Epithelial cell of proximal tubule (primary cell): ENCODE data around the gene TNK2. TPM values are rescaled to one million over a fixed set of nuclear protein-coding genes. Genes with fewer than 3 reads are reported as not detected.

Experiments used
- DNase-seq: peaks from one replicate; pipeline ENCODE4 v3.0.0-alpha.2; 2011; ENCODE audit warnings: low read depth
- H3K4me3 ChIP-seq: 2 replicates; pipeline ENCODE4 v1.5.1; 2011; ENCODE audit warnings: low read depth, mild to moderate bottlenecking, low read length
- CTCF ChIP-seq: conservative IDR thresholded peaks from 2 replicates; pipeline ENCODE4 v1.5.1; 2012; ENCODE audit warnings: low read depth, mild to moderate bottlenecking, low read length
- total RNA-seq: library from RNA; depleted of rRNA; stranded (reverse); fragments of >200 nt; gene quantifications from 2 replicates; pipeline ENCODE4 v1.2.3, GENCODE V29; 2015

The TNK2 gene
- total RNA-seq, 1 donor from 2014 or later, result 21.0 TPM

DNA sequence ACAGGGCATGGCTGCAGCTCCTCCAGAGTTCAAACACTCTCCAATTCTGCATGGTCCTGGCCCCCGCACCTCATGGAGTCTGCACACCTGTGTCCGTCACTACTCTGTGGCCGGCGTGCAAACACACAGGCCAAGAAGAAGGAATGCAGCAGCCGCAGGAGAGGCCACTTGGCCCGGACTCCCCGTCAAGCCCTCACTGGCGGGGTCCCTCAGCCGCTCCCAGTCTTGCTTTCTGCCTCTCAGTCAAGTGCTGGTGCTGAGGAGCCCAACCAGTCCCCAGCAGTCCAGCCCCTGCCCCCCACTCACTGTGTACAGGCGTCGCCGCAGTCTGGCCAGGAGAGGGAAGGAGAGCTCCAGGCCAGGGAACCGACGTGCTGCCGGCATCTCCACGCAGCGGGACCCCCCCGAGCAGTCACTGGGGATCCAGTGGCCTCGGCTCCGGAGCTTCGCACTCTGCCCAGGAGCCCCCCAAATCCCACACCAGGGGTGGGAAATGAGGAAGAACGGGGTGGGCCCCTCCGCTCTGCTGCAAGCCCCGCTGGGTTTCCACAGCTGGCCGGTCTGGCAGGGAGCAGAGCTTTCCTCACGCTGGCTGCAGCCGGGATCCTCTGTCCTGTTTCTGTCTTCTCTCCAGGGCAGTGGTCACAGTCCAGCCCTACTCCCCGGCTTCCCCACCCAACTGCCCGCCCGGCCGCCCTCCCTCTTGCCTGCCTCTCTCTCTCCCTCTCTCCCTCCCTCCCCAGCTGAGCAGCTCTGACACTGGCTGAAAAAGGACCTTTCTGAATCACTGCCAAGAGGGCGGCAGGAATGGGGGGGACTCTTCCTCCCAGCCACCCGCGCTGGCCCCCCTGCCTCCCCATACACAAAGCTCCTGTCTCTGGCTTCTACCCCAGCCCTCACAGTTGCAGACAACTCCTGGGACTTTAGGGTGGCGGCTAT lies 16.0 kb downstream of the TNK2 start:
- TF ChIP-seq CTCF, result no peak
- peak overlapping the region; percentile 6 for H3K4me3 ChIP-seq
- DNase-seq, result no peak

DNA sequence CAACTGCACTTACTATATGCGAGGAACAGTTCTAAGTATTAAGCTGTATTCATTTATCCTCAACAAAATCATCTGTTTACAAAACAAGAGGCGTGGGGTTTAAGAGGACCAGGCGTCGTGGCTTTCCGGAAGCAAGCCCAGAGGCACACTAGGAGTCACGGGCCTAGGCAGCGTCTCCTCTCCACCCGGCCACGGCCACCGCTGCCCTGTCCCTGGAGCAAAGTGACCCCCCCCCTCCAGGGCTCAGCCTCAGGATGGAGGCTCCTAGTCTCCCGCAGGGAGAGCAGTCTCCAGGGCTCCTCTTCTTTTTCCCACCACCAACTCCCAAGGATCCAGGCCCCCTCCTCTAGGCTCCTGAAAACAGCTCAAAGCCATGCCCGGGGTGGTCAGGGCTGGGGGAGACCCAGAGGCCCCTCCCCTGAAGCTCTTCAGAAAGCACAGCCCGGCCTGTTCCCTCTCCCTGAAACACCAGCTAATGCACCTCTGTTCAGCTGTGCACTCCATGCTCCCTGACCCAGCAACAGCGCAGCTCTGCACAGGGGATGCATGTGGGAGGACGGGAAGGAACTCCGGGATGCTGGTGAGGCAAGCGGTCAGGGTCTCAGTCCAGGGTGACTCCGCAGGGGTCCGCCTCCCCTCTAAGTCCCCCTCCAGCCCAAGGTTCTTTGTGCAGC lies 16.8 kb downstream of the TNK2 start:
- no peak overlapping the region for H3K4me3 ChIP-seq

GRCh38 chr3:195889870-195890295 lies 18.5 kb downstream of the TNK2 start:
- H3K4me3 ChIP-seq, result no peak overlapping the region
- DNase-seq, result no peak
- no peak for TF ChIP-seq CTCF

More for the DNA sequence above, 16.8 kb downstream of the TNK2 start:
- no peak for DNase-seq
- no peak for TF ChIP-seq CTCF

- no peak for TF ChIP-seq CTCF
- no peak for DNase-seq
These were observed 19.1 kb downstream of the TNK2 start for GRCh38 chr3:195888981-195889869.

GRCh38 chr3:195888311-195888761 lies 20.0 kb downstream of the TNK2 start:
- no peak for DNase-seq
- H3K4me3 ChIP-seq, result no peak overlapping the region
- no peak for TF ChIP-seq CTCF

More at GRCh38 chr3:195888981-195889869, 19.1 kb downstream of the TNK2 start:
- no peak overlapping the region for H3K4me3 ChIP-seq

GRCh38 chr3:195887670-195888069 lies 20.7 kb downstream of the TNK2 start:
- DNase-seq, result no peak
- H3K4me3 ChIP-seq, result no peak overlapping the region
- no peak for TF ChIP-seq CTCF
